H1 (cell line): ENCODE measurements around the gene CTU1. TPM values are rescaled to one million over a fixed set of nuclear protein-coding genes. Genes with fewer than 3 reads are reported as not detected.

ENCODE experiments used
- ATF3 ChIP-seq: IDR thresholded peaks from 2 replicates; pipeline ENCODE4 v1.6.1; 2011; ENCODE audit warnings: low read depth, mild to moderate bottlenecking, low read length; ENCODE audit not compliant: insufficient read depth
- GTF2F1 ChIP-seq: IDR thresholded peaks from 2 replicates; pipeline ENCODE4 v1.6.1; 2012; ENCODE audit warnings: low read depth, low read length, improper control_type of control experiment, borderline replicate concordance
- RFX5 ChIP-seq: IDR thresholded peaks from 2 replicates; pipeline ENCODE4 v1.6.1; 2011; ENCODE audit warnings: low read depth, low read length, improper control_type of control experiment, borderline replicate concordance
- SUZ12 ChIP-seq: fragments of 200-600 bp; sonication (generic); IDR thresholded peaks from 2 replicates; pipeline ENCODE4 v1.6.1; 2012; ENCODE audit warnings: mild to moderate bottlenecking, inconsistent platforms, low read length, moderate library complexity, mixed read lengths
- polyA plus RNA-seq, 7 experiments: library from polyadenylated mRNA; depleted of rRNA in 3 of 7; stranded (reverse) in 5 of 7; unstranded in 2 of 7; fragments of >200 nt in 5 of 7; fragments of 200-250 nt in 2 of 7; gene quantifications; 1 replicate in 5 of 7; 2 replicates in 1 of 7; 4 replicates in 1 of 7; pipeline versions ENCODE4 v1.2.1 to v1.2.3, GENCODE V29; 2011 to 2013; ENCODE audit warnings: missing spikeins in 2 of 7, mixed read lengths in 2 of 7
- total RNA-seq: library from RNA; stranded (reverse); fragmentation: NEBNext Ultra II Directional; extraction: Animal tissue kit (Norgen Biotek cat#: 25700); gene quantifications from 2 replicates; pipeline ENCODE4 v1.2.1, GENCODE V29; 2021

Gene CTU1
- total and polyA plus RNA-seq, 2 of the 8 experiments (the other 6 are each of a cell fraction or from before 2014, with no cell fraction given): 4.6 to 7.2 TPM

GRCh38 chr19:51060336-51060735 lies 47.9 kb downstream of the CTU1 start (continued):
- TF ChIP-seq ATF3 (no peak), RFX5 (no peak), GTF2F1 (no peak), SUZ12 (no peak)
